D721Med (cell line): Measurements from ENCODE around the gene LHFPL4.

Source experiments
- DNase-seq: peaks from one replicate; pipeline ENCODE4 v3.0.0; 2011; ENCODE audit warnings: low spot score; ENCODE audit not compliant: insufficient read length
- FAIRE-seq: peaks from 2 replicates; lab custom pipeline; 2011; peaks lifted over from hg19 to GRCh38; lab: Jason Lieb, UNC
- TF ChIP-seq, protein P1 (sequence below): IDR thresholded peaks from 2 replicates; pipeline ENCODE4 v1.5.1; 2012; ENCODE audit warnings: mild to moderate bottlenecking, control low read depth; ENCODE audit not compliant: insufficient read depth; ENCODE audit errors: missing control alignments

Gene LHFPL4

DNA sequence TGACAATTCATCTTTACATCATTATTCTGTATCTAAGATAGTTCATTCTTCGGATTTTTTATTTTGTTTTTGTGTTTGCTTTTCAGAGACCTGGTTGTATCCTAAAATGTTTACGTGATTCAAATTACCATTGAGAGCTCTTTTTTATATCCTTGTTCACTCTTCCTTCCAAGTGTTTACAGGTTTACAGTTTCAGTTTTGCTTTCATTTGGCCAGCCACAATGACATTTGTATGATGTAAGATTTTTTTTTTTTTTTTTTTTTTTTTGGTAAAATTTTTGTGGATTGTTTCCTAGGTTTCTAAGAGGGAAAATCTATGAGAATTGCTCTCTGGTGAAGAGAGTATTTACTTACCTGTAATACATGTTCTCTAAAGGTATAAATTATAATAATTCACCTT lies 101.2 kb downstream of the LHFPL4 start:
- FAIRE-seq (no peak), DNase-seq (no peak)

GRCh38 chr3:9450991-9451390 lies 102.6 kb downstream of the LHFPL4 start:
- DNase-seq (no peak), FAIRE-seq (no peak)
- TF ChIP-seq, protein P1, sequence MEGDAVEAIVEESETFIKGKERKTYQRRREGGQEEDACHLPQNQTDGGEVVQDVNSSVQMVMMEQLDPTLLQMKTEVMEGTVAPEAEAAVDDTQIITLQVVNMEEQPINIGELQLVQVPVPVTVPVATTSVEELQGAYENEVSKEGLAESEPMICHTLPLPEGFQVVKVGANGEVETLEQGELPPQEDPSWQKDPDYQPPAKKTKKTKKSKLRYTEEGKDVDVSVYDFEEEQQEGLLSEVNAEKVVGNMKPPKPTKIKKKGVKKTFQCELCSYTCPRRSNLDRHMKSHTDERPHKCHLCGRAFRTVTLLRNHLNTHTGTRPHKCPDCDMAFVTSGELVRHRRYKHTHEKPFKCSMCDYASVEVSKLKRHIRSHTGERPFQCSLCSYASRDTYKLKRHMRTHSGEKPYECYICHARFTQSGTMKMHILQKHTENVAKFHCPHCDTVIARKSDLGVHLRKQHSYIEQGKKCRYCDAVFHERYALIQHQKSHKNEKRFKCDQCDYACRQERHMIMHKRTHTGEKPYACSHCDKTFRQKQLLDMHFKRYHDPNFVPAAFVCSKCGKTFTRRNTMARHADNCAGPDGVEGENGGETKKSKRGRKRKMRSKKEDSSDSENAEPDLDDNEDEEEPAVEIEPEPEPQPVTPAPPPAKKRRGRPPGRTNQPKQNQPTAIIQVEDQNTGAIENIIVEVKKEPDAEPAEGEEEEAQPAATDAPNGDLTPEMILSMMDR, result no peak

More for the DNA sequence above, 101.2 kb downstream of the LHFPL4 start:
- TF ChIP-seq, protein P1, result no peak

DNA sequence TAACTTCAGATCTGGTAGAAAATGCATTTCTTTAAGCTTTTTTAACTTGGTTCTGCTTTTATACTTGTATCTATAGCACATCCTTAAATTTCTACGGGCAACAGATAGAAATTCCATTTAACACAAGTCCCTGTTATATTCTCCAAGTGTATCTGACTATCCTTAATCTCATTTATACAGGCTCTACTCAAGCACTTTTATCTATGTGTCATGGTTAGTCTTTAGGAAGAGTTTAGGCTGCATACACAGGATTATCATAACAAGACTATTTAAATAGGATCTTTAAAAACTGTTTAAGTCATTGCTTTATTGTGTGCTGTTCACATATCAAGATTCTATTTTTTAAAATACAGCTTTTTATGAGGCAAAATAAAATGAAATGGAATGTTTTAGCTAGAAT lies 103.5 kb downstream of the LHFPL4 start:
- TF ChIP-seq, protein P1, result no peak
- DNase-seq (no peak), FAIRE-seq (no peak)

GRCh38 chr3:9448643-9449042 lies 105.0 kb downstream of the LHFPL4 start:
- FAIRE-seq, result no peak
- TF ChIP-seq, protein P1, result no peak
- no peak for DNase-seq
